OCI-LY3 (cell line): ENCODE results near the gene LAMC1.

ENCODE experiments used
- EZH2phosphoT487 ChIP-seq: fragments of 200-600 bp; shearing (Covaris generic); IDR thresholded peaks from 2 replicates; pipeline ENCODE4 v1.6.1; 2018; ENCODE audit warnings: antibody characterized with exemption, mixed run types, low read depth
- TF ChIP-seq, protein P1 (sequence below): fragments of 200-600, 300-600 bp; sonication (generic); IDR thresholded peaks from 2 replicates; pipeline ENCODE4 v1.5.1; 2014; ENCODE audit warnings: antibody characterized with exemption, low read length, low read depth

GRCh38 chr1:183023601-183024316 lies 539 bp downstream of the LAMC1 start:
- TF ChIP-seq, protein P1, sequence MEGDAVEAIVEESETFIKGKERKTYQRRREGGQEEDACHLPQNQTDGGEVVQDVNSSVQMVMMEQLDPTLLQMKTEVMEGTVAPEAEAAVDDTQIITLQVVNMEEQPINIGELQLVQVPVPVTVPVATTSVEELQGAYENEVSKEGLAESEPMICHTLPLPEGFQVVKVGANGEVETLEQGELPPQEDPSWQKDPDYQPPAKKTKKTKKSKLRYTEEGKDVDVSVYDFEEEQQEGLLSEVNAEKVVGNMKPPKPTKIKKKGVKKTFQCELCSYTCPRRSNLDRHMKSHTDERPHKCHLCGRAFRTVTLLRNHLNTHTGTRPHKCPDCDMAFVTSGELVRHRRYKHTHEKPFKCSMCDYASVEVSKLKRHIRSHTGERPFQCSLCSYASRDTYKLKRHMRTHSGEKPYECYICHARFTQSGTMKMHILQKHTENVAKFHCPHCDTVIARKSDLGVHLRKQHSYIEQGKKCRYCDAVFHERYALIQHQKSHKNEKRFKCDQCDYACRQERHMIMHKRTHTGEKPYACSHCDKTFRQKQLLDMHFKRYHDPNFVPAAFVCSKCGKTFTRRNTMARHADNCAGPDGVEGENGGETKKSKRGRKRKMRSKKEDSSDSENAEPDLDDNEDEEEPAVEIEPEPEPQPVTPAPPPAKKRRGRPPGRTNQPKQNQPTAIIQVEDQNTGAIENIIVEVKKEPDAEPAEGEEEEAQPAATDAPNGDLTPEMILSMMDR = peak; percentile 67
- TF ChIP-seq EZH2phosphoT487 = no peak
